Activated T-cell treated with anti-CD3 and anti-CD28 coated beads for 4 hours (primary cell): ENCODE measurements around the gene RRP15.
A peak's percentile ranks its signal among the peaks of the same experiment; 100 is the strongest.

ENCODE experiments used
- DNase-seq: peaks from one replicate; pipeline ENCODE4 v3.0.0-alpha.2; 2020

The RRP15 gene

DNA sequence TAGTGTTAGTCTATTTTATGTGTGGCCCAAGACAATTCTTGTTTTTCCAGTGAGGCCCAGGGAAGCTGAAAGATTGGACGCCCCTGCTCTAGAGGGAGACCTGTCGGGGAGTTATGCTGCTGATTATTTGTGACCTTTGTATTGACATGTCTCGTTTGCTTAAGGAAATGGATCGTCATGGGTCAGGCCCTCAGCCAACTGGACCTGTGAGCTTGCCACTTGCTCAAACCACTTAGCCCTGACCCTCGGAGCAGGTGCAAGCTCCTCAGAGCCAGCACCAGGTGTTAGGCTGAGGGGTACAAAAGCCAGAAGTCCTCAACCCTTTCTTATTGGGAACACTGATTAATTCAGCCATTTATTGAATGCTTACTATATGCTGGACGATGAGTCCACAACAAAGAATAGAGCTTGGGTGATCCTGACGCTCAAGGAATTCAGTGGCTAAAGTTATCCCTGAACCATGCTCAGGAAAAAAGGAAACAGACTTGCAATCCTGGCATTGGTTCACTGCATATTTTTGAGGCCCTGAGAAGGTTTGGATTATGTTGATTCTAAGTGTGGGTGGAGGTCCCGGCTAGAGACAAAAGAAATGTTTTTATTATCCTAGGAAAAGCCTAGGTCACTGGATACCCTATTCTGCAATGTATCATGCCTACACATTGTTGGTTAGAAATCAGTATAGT, 79.1 kb downstream of the RRP15 start:
- no peak for DNase-seq

- no peak for DNase-seq
Measured at GRCh38 chr1:218365226-218365999, 80.3 kb downstream of the RRP15 start.

DNA sequence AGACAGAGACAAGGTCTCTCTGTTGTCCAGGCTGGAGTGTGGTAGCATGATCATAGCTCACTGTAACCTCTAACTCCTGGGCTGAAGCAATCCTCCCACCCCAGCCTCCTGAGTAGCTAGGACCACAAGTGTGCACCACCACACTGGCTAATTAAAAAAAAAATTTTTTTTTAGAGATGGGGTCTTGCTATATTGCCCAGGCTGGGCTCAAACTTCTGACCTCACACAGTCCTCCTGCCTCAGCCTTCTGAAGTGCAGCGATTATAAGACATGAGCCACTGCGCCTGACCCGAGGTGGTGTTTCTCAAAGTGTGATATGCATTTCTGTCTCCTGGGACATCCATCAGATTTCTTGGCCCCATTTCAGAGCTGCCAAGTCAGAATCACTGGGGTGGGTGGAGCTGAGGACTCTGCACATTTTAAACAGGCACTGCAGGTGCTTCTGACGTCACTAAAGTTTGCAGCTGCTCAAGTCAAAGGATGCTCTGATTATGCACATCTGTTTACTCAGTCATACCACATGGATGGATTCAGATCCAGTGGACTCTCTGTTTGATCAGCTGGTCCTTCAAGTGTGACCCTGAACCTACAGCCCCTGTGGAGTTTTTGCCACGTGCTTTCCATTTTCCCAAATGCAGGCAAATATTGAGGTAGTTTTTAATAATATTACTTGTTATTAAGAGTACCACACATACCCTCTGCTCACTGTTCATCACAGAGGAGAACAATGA, 81.4 kb downstream of the RRP15 start:
- no peak for DNase-seq

DNA sequence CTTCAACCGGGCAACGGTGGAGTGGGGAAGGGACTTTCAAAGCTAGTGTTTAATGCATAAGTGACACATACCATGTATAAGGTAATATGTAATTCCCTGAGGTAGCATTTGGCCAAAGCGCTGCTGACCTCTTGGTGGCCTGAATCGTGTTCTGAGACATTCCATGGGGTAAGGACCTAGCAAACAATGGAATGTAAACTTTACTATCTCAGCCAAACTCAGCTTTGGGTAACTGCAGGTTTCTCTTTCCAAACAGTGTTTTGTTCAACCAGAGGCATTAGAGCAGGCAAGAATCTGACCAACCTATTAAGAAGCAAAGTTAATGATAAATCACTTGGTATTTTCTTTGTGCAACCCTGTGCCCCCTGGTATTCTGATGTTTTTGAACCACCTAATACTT, 82.0 kb downstream of the RRP15 start:
- no peak for DNase-seq

GRCh38 chr1:218368686-218369085, 83.6 kb downstream of the RRP15 start:
- no peak for DNase-seq

- DNase-seq: no peak
Measured at GRCh38 chr1:218369688-218370511, 84.8 kb downstream of the RRP15 start.

GRCh38 chr1:218371927-218372672, 87.0 kb downstream of the RRP15 start:
- no peak for DNase-seq

DNA sequence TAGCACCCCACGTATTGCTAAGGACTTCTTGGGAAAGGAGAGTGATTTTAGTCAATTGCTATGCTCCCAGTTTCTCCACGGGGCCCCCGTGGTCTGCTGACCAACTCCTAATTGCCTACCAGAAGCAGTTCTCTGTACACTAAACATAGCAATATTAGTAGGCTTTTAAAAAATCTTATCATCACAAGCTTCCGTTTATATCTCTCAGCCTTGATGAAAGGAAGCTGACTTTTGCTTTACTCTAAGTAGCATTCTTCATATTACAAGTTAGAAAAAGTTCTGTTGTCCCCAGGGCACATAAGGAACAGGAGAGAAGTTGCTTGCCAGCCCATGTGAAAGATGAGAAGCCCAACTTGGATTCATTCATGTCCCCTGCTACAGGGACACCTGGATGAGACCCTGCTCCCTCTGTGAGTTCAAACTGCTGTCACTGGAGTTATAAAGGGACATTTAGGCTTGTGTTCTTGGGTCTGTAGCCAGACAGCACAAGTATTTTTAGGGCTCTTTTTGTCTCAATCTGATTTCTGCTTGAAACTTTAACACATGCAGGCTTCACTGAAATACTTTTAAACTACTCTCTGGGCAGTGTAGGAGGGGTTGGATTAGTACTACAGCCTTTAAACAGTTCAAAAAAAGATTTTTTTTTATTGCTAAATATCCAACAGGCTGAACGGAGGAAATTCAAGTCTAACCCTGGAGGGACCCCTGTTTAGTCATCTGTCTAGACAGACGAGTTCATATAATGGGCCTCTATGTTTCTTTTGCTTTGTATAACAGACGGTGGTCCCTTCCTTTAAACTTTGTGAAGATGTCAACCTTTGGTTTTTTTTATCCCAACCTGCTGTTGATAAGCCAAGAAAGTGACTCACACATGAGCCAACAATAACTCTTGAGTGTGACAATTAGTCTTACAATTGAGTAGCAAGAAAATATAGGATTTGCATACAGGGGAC, 89.6 kb downstream of the RRP15 start:
- DNase-seq: no peak

GRCh38 chr1:218376722-218377121, 91.6 kb downstream of the RRP15 start:
- DNase-seq: no peak

- peak; percentile 51 for DNase-seq
Measured at GRCh38 chr1:218377143-218377660, 92.1 kb downstream of the RRP15 start.

DNA sequence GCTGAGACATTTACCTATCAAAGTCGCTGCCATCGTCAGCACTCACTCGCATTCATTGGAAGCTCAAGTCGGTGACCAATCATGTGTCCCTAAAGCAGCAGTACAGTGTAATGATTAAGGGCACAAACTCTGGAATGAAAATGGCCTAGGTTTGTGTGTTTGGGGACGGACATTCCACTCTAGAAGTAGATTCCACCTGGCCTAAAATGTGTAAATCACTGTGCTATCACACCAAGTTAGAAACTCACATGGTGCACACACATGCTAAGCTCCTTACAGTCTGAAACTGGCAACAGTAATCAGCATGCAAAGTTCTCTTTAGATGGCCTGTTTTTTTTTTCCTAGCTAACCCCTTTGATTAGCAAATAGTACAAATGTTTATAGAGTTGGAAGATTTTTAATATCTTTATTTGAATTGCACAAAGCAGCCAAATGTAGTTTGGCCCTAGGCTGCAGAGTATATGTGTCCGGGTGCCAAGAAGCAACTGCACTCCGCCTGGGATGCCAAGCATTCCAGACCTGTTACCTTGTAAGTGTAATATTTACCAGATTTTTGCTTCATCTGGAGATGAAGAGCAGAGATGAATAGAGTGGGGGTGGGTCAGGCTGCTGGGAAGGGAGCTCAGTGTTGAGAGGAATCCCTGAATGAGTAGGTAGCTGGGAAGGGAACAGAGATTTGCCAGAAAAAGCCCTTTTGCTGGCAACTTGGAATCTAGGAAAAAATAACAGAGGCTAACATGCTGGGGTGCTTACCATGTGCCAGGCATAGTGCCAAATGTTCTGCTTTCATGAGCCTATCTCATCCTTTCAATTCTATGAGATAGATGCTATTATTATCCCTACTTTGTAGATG, 95.3 kb downstream of the RRP15 start:
- no peak for DNase-seq

- no peak for DNase-seq
Measured at GRCh38 chr1:218382261-218382660, 97.2 kb downstream of the RRP15 start.

GRCh38 chr1:218383051-218383450, 98.0 kb downstream of the RRP15 start:
- no peak for DNase-seq

- no peak for DNase-seq
Measured at GRCh38 chr1:218383681-218384080, 98.6 kb downstream of the RRP15 start.

- DNase-seq: no peak
Measured at GRCh38 chr1:218384581-218384993, 99.5 kb downstream of the RRP15 start.
